Upper lobe of left lung (tissue), 4 donors: Measurements from ENCODE around the gene NEK10.

Experiments
- CTCF ChIP-seq, 6 experiments: fragments of 450-650 bp in 4 of 6; fragments of 200-600 bp in 2 of 6; sonication (generic) in 2 of 6; IDR thresholded peaks; one replicate each; pipeline ENCODE4 v1.5.1; 2016 to 2019; ENCODE audit warnings: antibody characterized with exemption in 6 of 6
- POLR2A ChIP-seq, 4 donors: fragments of 450-650 bp; IDR thresholded peaks; one replicate each; pipeline ENCODE4 v1.5.1; 2016 to 2017; ENCODE audit warnings: antibody characterized with exemption in 4 of 4, mild to moderate bottlenecking in 2 of 4

GRCh38 chr3:27145719-27146118 is 223.5 kb downstream of the NEK10 start:
- TF ChIP-seq POLR2A (IDR thresholded peaks at IDR 0.05) (no peak), CTCF (IDR thresholded peaks at IDR 0.05) (no peak)
